Calu3 (cell line): ENCODE data around the gene CENPH. TPM values are rescaled to one million over a fixed set of nuclear protein-coding genes. Genes with fewer than 3 reads are reported as not detected.
A peak's percentile ranks its signal among the peaks of the same experiment; 100 is the strongest.
"Not testable (repeated sequence)": the region's sequence is repeated elsewhere in the genome, so short reads cannot be mapped to it uniquely, and the experiment has no call there.

ENCODE experiments used
- BruUV-seq: library from RNA; stranded (reverse); fragments of 400-500 nt; replicated peaks from 2 replicates; lab custom pipeline; 2021; lab: Mats Ljungman, UMichigan
- CTCF ChIA-PET: fragments of 300-600 bp; sonication (Branson Sonifier 250); formaldehyde crosslinking; loops from one replicate; lab custom pipeline; 2022; ENCODE audit warnings: antibody characterized with exemption; lab: Charles Lee
- DNase-seq: peaks from one replicate; pipeline ENCODE4 v3.0.0; 2022
- H3K27ac Mint-ChIP-seq: one replicate; pipeline ENCODE4 v1.8.0; 2022; ENCODE audit warnings: mixed read lengths; ENCODE audit not compliant: unreplicated experiment
- H3K27me3 Mint-ChIP-seq: one replicate; pipeline ENCODE4 v1.8.0; 2022; ENCODE audit warnings: mixed read lengths; ENCODE audit not compliant: unreplicated experiment
- H3K36me3 Mint-ChIP-seq: one replicate; pipeline ENCODE4 v1.8.0; 2022; ENCODE audit warnings: mild to moderate bottlenecking, moderate library complexity, mixed read lengths; ENCODE audit not compliant: insufficient read depth, unreplicated experiment
- H3K4me1 Mint-ChIP-seq: one replicate; pipeline ENCODE4 v1.8.0; 2022; ENCODE audit warnings: mild to moderate bottlenecking, low read depth, mixed read lengths; ENCODE audit not compliant: unreplicated experiment
- H3K4me3 Mint-ChIP-seq: one replicate; pipeline ENCODE4 v1.8.0; 2022; ENCODE audit warnings: mild to moderate bottlenecking, low read depth, moderate library complexity, mixed read lengths; ENCODE audit not compliant: unreplicated experiment
- H3K9me3 Mint-ChIP-seq: one replicate; pipeline ENCODE4 v1.8.0; 2022; ENCODE audit warnings: low read depth, mixed read lengths; ENCODE audit not compliant: unreplicated experiment
- intact Hi-C: fragments of 100-400 bp; cut with micrococcal nuclease; formaldehyde crosslinking; loops from one replicate; pipeline ENCODE4 v1.10.0; 2022; ENCODE audit not compliant: unreplicated experiment
- total RNA-seq: library from RNA; stranded (reverse); gene quantifications from 2 replicates; pipeline ENCODE4 v1.2.3, GENCODE V29; 2022
- TF ChIP-seq, protein P1 (sequence below): fragments of 200-600 bp; IDR thresholded peaks from one replicate; pipeline ENCODE4 v1.8.0; 2022; ENCODE audit warnings: antibody characterized with exemption; ENCODE audit not compliant: unreplicated experiment

Gene CENPH
- total RNA-seq, 1 experiment from 2014 or later, result 17.0 TPM

DNA sequence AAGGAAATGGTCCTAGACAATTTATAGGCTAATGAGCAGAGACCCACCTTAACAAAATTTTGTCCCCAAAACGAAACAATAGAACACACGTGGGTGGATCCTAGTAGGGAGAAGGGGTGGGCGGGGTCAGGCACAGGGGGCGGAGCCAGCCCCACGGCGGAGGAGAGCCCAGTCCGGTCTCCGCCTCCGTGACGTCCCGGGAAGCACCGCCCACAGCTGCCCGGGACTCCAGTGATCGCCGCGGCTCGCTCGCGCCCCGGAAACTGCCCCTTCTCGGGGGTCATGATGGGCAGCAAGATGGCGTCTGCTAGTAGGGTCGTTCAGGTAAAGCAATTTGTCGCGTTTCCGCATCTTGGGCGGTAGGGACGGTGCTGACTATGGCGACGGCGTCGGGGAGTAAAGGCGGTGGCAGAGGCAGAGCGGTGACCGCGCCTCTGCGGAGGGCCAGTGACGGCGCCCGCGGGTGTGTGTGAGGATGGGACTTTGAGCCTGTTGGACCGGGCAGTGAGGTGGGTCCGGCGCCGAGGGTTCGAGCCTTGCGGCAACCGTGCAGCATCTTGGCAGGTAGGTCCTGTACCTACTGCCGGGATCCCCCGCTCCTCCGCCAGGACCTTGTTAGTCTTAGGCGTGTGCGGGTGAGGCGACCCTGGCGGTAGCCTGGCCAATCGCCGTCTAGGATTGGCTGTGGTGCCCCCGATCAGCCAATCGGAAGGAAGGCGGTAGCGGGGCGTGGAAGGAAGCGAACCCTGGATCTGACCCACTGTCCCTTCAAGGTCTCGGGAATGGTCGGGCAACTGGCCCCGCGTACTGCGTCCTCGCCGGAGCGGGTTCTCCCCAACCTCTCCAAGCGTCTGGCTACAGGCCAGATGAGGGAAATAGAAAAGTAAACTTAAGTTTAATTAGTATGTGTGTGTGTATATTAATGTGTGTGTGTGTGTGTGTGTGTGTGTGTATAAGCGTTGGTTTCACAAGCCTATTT is 28.5 kb downstream of the CENPH start:
- DNase-seq, result peak; percentile 97
- CTCF ChIA-PET, result interaction anchor here (0.6 to 1.0 kb wide), 3 partner anchors 18 to 218 kb away, joined by 3 read pairs; no protein-coding TSS in a partner anchor
- TF ChIP-seq, protein P1, sequence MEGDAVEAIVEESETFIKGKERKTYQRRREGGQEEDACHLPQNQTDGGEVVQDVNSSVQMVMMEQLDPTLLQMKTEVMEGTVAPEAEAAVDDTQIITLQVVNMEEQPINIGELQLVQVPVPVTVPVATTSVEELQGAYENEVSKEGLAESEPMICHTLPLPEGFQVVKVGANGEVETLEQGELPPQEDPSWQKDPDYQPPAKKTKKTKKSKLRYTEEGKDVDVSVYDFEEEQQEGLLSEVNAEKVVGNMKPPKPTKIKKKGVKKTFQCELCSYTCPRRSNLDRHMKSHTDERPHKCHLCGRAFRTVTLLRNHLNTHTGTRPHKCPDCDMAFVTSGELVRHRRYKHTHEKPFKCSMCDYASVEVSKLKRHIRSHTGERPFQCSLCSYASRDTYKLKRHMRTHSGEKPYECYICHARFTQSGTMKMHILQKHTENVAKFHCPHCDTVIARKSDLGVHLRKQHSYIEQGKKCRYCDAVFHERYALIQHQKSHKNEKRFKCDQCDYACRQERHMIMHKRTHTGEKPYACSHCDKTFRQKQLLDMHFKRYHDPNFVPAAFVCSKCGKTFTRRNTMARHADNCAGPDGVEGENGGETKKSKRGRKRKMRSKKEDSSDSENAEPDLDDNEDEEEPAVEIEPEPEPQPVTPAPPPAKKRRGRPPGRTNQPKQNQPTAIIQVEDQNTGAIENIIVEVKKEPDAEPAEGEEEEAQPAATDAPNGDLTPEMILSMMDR, result no peak
- intact Hi-C loops, result no loop called here
- Mint-ChIP-seq H3K27me3 (no peaks in the 10 kb centered on the region), H3K4me1 (no peaks in the 10 kb centered on the region), H3K27ac (peak overlapping the region; percentile 92), H3K36me3 (peaks cover 21% of the 10 kb centered on the region), H3K9me3 (no peaks in the 10 kb centered on the region), H3K4me3 (peak overlapping the region; percentile 76)
- no TSS peak for BruUV-seq

DNA sequence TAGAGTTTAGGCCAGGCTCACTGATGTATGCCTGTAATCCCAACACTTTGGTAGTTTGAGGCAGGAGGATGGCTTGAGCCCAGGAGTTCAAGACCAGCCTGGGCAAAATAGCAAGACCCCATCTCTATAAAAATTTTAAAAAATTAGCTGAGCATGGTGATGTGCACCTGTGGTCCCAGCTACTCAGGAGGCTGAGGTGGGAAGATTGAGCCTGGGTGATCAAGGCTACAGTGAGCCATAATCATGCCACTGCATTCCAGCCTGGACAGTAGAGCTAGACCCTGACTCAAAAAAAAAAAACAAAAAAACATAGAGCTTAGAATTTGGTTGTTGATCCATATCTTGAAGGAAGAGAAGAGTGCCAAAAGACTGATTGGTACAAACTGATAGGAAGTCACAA is 30.6 kb downstream of the CENPH start:
- Mint-ChIP-seq H3K9me3 (no peaks in the 10 kb centered on the region), H3K4me1 (no peaks in the 10 kb centered on the region), H3K27me3 (no peaks in the 10 kb centered on the region), H3K36me3 (peaks cover 31% of the 10 kb centered on the region), H3K27ac (no peak overlapping the region), H3K4me3 (no peak overlapping the region)
- no peak for DNase-seq
- CTCF ChIA-PET, result no interaction called here
- intact Hi-C loops, result no loop called here
- BruUV-seq, result no TSS peak
- TF ChIP-seq, protein P1, result no peak

DNA sequence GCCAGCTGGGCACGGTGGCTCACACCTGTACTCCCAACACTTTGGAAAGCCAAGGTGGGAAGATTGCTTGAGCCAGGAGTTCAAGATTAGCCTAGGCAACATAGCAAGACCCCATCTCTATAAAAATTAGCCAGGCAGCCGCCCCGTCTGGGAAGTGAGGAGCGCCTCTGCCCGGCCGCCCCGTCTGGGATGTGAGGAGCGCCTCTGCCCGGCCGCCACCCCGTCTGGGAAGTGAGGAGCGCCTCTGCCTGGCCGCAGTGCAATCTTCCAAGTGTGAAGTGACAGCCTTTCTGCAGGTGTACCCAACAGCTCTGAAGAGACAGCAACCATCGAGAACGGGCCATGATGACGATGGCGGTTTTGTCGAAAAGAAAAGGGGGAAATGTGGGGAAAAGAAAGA is 31.0 kb downstream of the CENPH start:
- H3K27ac Mint-ChIP-seq, DNase-seq, H3K9me3 Mint-ChIP-seq, BruUV-seq, H3K4me3 Mint-ChIP-seq, CTCF ChIA-PET, intact Hi-C loops, H3K4me1 Mint-ChIP-seq, H3K27me3 Mint-ChIP-seq: not testable (repeated sequence)
- peaks cover 28% of the 10 kb centered on the region for H3K36me3 Mint-ChIP-seq

DNA sequence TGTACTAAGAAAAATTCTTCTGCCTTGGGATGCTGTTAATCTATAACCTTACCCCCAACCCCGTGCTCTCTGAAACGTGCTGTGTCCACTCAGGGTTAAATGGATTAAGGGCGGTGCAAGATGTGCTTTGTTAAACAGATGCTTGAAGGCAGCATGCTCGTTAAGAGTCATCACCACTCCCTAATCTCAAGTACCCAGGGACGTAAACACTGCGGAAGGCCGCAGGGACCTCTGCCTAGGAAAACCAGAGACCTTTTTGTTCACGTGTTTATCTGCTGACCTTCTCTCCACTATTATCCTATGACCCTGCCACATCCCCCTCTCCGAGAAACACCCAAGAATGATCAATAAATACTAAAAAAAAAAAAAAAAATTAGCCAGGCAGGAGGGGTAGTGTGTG is 31.4 kb downstream of the CENPH start:
- H3K4me1 Mint-ChIP-seq, CTCF ChIA-PET, DNase-seq, H3K4me3 Mint-ChIP-seq, H3K27me3 Mint-ChIP-seq, intact Hi-C loops, BruUV-seq, H3K27ac Mint-ChIP-seq, H3K9me3 Mint-ChIP-seq: not testable (repeated sequence)
- peaks cover 27% of the 10 kb centered on the region for H3K36me3 Mint-ChIP-seq

DNA sequence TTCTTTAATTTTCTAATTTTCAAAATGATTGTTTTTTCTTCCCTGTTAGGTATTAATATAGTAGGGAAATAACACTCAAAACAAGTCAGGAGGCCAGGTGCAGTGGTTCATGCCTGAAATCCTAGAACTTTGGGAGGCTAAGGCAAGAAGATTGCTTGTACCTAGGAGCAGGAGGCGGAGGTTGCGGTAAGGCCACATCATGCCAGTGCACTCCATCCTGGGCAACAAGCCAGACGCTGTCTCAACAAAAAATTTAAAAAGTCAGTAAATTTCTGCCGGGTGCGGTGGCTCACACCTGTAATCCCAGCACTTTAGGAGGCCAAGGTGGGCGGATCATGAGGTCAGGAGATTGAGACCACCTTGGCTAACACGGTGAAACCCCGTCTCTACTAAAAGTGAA is 35.1 kb downstream of the CENPH start:
- H3K9me3 Mint-ChIP-seq, result no peaks in the 10 kb centered on the region
- H3K27me3 Mint-ChIP-seq, result no peaks in the 10 kb centered on the region
- TF ChIP-seq, protein P1, result no peak
- DNase-seq, result no peak
- H3K4me3 Mint-ChIP-seq, result no peak overlapping the region
- CTCF ChIA-PET, result no interaction called here
- BruUV-seq, result no TSS peak
- H3K4me1 Mint-ChIP-seq, result no peaks in the 10 kb centered on the region
- H3K27ac Mint-ChIP-seq, result no peak overlapping the region
- peaks cover 19% of the 10 kb centered on the region for H3K36me3 Mint-ChIP-seq
- intact Hi-C loops, result no loop called here
